Central memory CD8-positive, alpha-beta T cell (primary cell): ENCODE data around the gene ZNF750.

Experiments
- ATAC-seq: fragments of 150-1000 bp; cut with Tn5 transposase; replicated peaks from 2 replicates; pipeline ENCODE4 v1.10.0; 2022; ENCODE audit warnings: mild to moderate bottlenecking, moderate FRiP score, moderate number of reproducible peaks; ENCODE audit not compliant: poor library complexity, severe bottlenecking; ENCODE audit errors: extremely low read depth
- DNase-seq, 2 donors: peaks; one replicate each; pipeline ENCODE4 v3.0.0; 2021; ENCODE audit warnings: low spot score in 2 of 2
- H3K27ac Mint-ChIP-seq: one replicate; pipeline ENCODE4 v1.8.0; 2022; ENCODE audit warnings: low read depth, mild to moderate bottlenecking, moderate library complexity, mixed read lengths
- H3K27me3 Mint-ChIP-seq: one replicate; pipeline ENCODE4 v1.8.0; 2022; ENCODE audit warnings: mixed read lengths
- H3K36me3 Mint-ChIP-seq: one replicate; pipeline ENCODE4 v1.8.0; 2022; ENCODE audit warnings: mild to moderate bottlenecking, moderate library complexity, mixed read lengths; ENCODE audit not compliant: insufficient read depth
- H3K4me1 Mint-ChIP-seq: one replicate; pipeline ENCODE4 v1.8.0; 2022; ENCODE audit warnings: mixed read lengths
- H3K4me3 Mint-ChIP-seq: one replicate; pipeline ENCODE4 v1.8.0; 2022; ENCODE audit warnings: mild to moderate bottlenecking, moderate library complexity, mixed read lengths
- H3K9me3 Mint-ChIP-seq: one replicate; pipeline ENCODE4 v1.8.0; 2022; ENCODE audit warnings: mixed read lengths

ZNF750 gene

GRCh38 chr17:82844796-82845162 lies 5.0 kb upstream of the ZNF750 start:
- Mint-ChIP-seq H3K9me3 (no peaks in the 10 kb centered on the region), H3K27ac (no peak overlapping the region), H3K36me3 (peaks cover 4% of the 10 kb centered on the region), H3K4me3 (no peak overlapping the region), H3K4me1 (peaks cover 21% of the 10 kb centered on the region), H3K27me3 (no peaks in the 10 kb centered on the region)
- DNase-seq (no peak), ATAC-seq (no peak)

DNA sequence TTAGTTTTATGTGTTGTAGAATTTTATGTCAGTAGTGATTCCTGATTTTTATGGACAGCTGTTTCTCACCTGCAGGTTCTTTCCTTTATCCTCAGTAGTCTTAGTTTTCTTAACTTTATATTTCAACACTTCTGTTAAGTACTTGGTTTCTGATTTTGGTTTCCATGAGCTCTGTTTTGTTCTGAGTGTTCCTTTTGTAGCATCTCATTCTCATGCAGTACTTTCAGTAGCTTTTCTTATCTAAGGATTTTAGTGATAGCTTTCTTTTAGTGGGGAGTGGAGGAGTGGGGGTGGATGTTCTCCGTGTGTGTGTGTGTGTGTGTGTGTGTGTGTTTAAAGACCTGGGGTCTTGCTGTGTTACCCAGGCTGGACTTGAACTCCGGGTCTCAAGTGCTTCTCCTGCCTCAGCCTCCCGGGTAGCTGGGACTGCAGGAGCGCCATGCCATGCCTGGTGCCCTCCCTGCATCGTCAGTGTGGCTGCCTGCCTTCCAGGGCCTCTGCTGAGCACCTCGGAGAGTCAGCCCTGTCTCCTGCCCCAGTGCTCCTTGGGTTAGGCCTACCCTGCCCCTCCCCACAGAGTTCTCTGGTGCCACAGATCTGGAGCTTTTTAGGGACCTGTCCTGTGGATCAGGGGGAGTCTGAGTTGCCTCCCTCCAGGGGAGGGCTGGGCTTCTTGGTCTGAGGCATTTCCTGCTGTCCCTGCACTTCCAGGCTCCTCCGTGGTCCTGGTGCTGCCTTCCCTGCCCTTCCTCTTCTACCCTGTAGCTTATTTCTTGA lies 4.3 kb upstream of the ZNF750 start:
- H3K27me3 Mint-ChIP-seq: no peaks in the 10 kb centered on the region
- no peak overlapping the region for H3K4me3 Mint-ChIP-seq
- no peak overlapping the region for H3K27ac Mint-ChIP-seq
- peaks cover 4% of the 10 kb centered on the region for H3K36me3 Mint-ChIP-seq
- no peaks in the 10 kb centered on the region for H3K9me3 Mint-ChIP-seq
- DNase-seq (no peak), ATAC-seq (no peak)
- peaks cover 16% of the 10 kb centered on the region for H3K4me1 Mint-ChIP-seq

GRCh38 chr17:82841921-82842596 lies 2.2 kb upstream of the ZNF750 start:
- H3K4me1 Mint-ChIP-seq: peaks cover 12% of the 10 kb centered on the region
- H3K36me3 Mint-ChIP-seq: peaks cover 6% of the 10 kb centered on the region
- no peaks in the 10 kb centered on the region for H3K27me3 Mint-ChIP-seq
- no peak for DNase-seq
- H3K4me3 Mint-ChIP-seq: no peak overlapping the region
- H3K9me3 Mint-ChIP-seq: no peaks in the 10 kb centered on the region
- no peak for ATAC-seq
- H3K27ac Mint-ChIP-seq: peak overlapping the region; percentile 19

- H3K9me3 Mint-ChIP-seq: no peaks in the 10 kb centered on the region
- no peak overlapping the region for H3K27ac Mint-ChIP-seq
- H3K36me3 Mint-ChIP-seq: peaks cover 8% of the 10 kb centered on the region
- ATAC-seq: no peak
- H3K4me3 Mint-ChIP-seq: no peak overlapping the region
- DNase-seq: no peak
- no peaks in the 10 kb centered on the region for H3K27me3 Mint-ChIP-seq
- H3K4me1 Mint-ChIP-seq: peaks cover 11% of the 10 kb centered on the region
Observed at GRCh38 chr17:82840431-82840831, 609 bp upstream of the ZNF750 start.

- H3K4me1 Mint-ChIP-seq: peaks cover 6% of the 10 kb centered on the region
- peaks cover 11% of the 10 kb centered on the region for H3K36me3 Mint-ChIP-seq
- no peaks in the 10 kb centered on the region for H3K9me3 Mint-ChIP-seq
- H3K27ac Mint-ChIP-seq: no peak overlapping the region
- DNase-seq (no peak), ATAC-seq (no peak)
- H3K27me3 Mint-ChIP-seq: no peaks in the 10 kb centered on the region
- no peak overlapping the region for H3K4me3 Mint-ChIP-seq
Observed at GRCh38 chr17:82838386-82839063, 1.3 kb downstream of the ZNF750 start.

DNA sequence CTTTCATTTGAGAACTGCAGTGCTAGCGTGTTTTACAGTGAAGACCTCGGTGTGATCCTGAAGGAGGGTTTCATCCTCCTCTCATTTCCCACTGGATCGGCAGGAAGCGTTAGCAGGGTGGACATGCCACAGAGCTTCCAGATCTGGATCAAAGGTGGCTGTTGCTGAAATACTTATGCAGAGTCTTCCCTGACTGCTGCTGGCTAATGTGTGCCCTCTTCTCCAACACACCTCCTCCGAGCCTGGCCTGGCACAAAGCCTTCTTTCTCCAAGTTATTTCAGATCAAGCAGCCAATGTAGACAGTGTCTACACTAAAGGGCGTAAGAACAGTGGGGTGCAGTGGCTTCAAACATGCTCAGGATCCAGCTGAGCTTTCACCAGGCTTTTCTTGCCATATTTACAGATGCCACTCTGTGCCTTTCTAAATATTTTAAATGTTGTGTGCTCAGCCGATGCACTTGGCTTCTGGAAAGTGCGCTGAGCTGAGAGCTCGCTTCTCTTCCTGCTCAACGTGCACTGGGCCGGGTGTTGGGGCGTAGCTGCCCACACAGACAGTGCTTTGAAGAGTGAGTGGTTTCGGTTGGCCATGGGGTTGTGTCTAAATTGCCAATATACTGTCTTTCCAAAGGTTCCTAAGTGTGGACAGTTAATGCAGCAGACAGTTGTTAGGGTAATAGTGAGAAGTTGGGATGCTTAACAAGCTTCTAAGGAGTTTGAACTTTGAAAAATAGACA lies 2.1 kb downstream of the ZNF750 start:
- H3K36me3 Mint-ChIP-seq: peaks cover 14% of the 10 kb centered on the region
- H3K27ac Mint-ChIP-seq: peak overlapping the region; percentile 32
- H3K27me3 Mint-ChIP-seq: no peaks in the 10 kb centered on the region
- DNase-seq (no peak), ATAC-seq (no peak)
- peaks cover 6% of the 10 kb centered on the region for H3K4me1 Mint-ChIP-seq
- H3K9me3 Mint-ChIP-seq: no peaks in the 10 kb centered on the region
- no peak overlapping the region for H3K4me3 Mint-ChIP-seq

GRCh38 chr17:82836823-82837357 lies 2.9 kb downstream of the ZNF750 start:
- Mint-ChIP-seq H3K27me3 (no peaks in the 10 kb centered on the region), H3K36me3 (peaks cover 16% of the 10 kb centered on the region), H3K4me1 (peaks cover 6% of the 10 kb centered on the region), H3K27ac (no peak overlapping the region), H3K4me3 (no peak overlapping the region), H3K9me3 (no peaks in the 10 kb centered on the region)
- no peak for ATAC-seq
- DNase-seq: no peak

- ATAC-seq (no peak), DNase-seq (no peak)
- Mint-ChIP-seq H3K9me3 (no peaks in the 10 kb centered on the region), H3K27ac (no peak overlapping the region), H3K36me3 (peaks cover 16% of the 10 kb centered on the region), H3K4me3 (no peak overlapping the region), H3K27me3 (no peaks in the 10 kb centered on the region), H3K4me1 (peaks cover 6% of the 10 kb centered on the region)
Observed at GRCh38 chr17:82835766-82836512, 3.9 kb downstream of the ZNF750 start.

- DNase-seq: no peak
- peaks cover 16% of the 10 kb centered on the region for H3K36me3 Mint-ChIP-seq
- no peaks in the 10 kb centered on the region for H3K9me3 Mint-ChIP-seq
- peaks cover 6% of the 10 kb centered on the region for H3K4me1 Mint-ChIP-seq
- no peak overlapping the region for H3K27ac Mint-ChIP-seq
- no peaks in the 10 kb centered on the region for H3K27me3 Mint-ChIP-seq
- no peak overlapping the region for H3K4me3 Mint-ChIP-seq
- ATAC-seq: no peak
Observed at GRCh38 chr17:82835122-82835521, 4.7 kb downstream of the ZNF750 start.

DNA sequence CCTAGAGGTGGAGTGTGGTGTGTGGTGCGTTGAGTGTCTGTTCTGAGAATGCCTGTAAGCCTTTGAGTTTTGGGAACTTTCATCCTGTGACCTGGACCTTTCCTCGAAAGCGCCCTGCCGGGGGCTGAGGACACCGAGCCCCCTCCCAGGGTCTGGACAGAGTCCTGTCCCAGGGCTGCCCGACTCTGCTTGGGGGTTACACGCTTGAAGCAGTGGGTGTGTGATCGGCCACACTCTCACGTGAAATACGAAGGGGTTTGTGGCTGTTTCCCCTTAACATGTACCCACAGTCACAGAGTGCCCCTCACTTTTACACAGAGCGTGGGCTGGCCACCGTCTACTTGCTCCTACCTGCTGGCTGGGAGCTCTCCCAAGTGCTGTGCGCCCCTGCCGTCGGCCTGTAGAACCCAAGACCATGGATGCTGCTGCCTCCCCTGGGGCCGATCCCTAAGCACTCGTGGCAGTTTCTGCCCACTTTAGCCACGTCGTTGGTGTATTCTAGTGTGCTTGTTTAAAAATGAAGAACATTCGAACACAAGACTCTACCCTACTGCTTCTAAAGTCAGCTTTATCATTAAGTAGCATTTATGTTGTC lies 6.8 kb downstream of the ZNF750 start:
- Mint-ChIP-seq H3K27ac (no peak overlapping the region), H3K27me3 (no peaks in the 10 kb centered on the region), H3K36me3 (peaks cover 22% of the 10 kb centered on the region), H3K4me3 (no peak overlapping the region), H3K4me1 (peaks cover 18% of the 10 kb centered on the region), H3K9me3 (no peaks in the 10 kb centered on the region)
- ATAC-seq (no peak), DNase-seq (no peak)

GRCh38 chr17:82832411-82832810 lies 7.4 kb downstream of the ZNF750 start:
- Mint-ChIP-seq H3K9me3 (no peaks in the 10 kb centered on the region), H3K27ac (no peak overlapping the region), H3K36me3 (peaks cover 22% of the 10 kb centered on the region), H3K4me1 (peaks cover 16% of the 10 kb centered on the region), H3K27me3 (no peaks in the 10 kb centered on the region), H3K4me3 (no peak overlapping the region)
- DNase-seq (no peak), ATAC-seq (no peak)
